ENCODE data around the gene GMDS. TPM values are rescaled to one million over a fixed set of nuclear protein-coding genes. Genes with fewer than 3 reads are reported as not detected.

Gene GMDS
- total and polyA plus RNA-seq, 2 of the 13 experiments (the other 11 are each of a cell fraction or from before 2014, with no cell fraction given) = 64.4 to 112 TPM

- no peak for TF ChIP-seq KLF9 (CRISPR knock-in tag; IDR thresholded peaks at IDR 0.05; ENCODE audit: low read depth)
- TF ChIP-seq ZNF318 (CRISPR knock-in tag; IDR thresholded peaks at IDR 0.05) = no peak
- TF ChIP-seq ZBTB37 (CRISPR knock-in tag; IDR thresholded peaks at IDR 0.05) = no peak
- TF ChIP-seq ZSCAN12 (CRISPR knock-in tag; IDR thresholded peaks at IDR 0.05) = no peak; the same call in 1 of the 2 replicates
- no peak for TF ChIP-seq ZFP36 (IDR thresholded peaks at IDR 0.05; ENCODE audit: borderline replicate concordance, low read depth, low read length, partially characterized antibody)
- no peak for TF ChIP-seq TCF7 (IDR thresholded peaks at IDR 0.05; ENCODE audit: low read depth)
- no peak for TF ChIP-seq NCOA5 (CRISPR knock-in tag; IDR thresholded peaks at IDR 0.05)
- peak; percentile 80; the same call in 1 of the 2 replicates for TF ChIP-seq ETS1 (CRISPR knock-in tag; IDR thresholded peaks at IDR 0.05)
- no peak; the same call in 1 of the 2 replicates for TF ChIP-seq GFI1 (CRISPR knock-in tag; IDR thresholded peaks at IDR 0.05; ENCODE audit: borderline replicate concordance)
- TF ChIP-seq ZNF547 (CRISPR knock-in tag; IDR thresholded peaks at IDR 0.05) = peak; percentile 35; the same call in 1 of the 2 replicates
- TF ChIP-seq HDAC6 (IDR thresholded peaks at IDR 0.05; ENCODE audit: low read depth, low read length) = 0 out of 2 replicates have a peak, but pooled peaks have one; percentile 63
- no peak for TF ChIP-seq ZBTB21 (CRISPR knock-in tag; IDR thresholded peaks at IDR 0.05)
- TF ChIP-seq SKIL (CRISPR knock-in tag; IDR thresholded peaks at IDR 0.05; ENCODE audit: borderline replicate concordance) = peak; percentile 50; the same call in 1 of the 2 replicates
- TF ChIP-seq ERF (CRISPR knock-in tag; IDR thresholded peaks at IDR 0.05) = no peak; the same call in none of the 2 replicates
- TF ChIP-seq ISX (CRISPR knock-in tag; conservative IDR thresholded peaks at IDR 0.05) = no peak
- TF ChIP-seq SNRNP70 (IDR thresholded peaks at IDR 0.05; ENCODE audit: low read depth, low read length) = no peak
Observed at GRCh38 chr6:2245103-2245876, at the start of gene GMDS (continued).
